Measurements from ENCODE around the gene ACP1. TPM values are rescaled to one million over a fixed set of nuclear protein-coding genes. Genes with fewer than 3 reads are reported as not detected.
A peak's percentile ranks its signal among the peaks of the same experiment; 100 is the strongest.

The ACP1 gene
- total RNA-seq, 1 donor from 2014 or later: 114 TPM

GRCh38 chr2:281381-281780 lies 16.6 kb downstream of the ACP1 start:
- no peak for FAIRE-seq
- H4K20me1 ChIP-seq (ENCODE audit: insufficient read depth, low read length): peaks cover 21% of the 10 kb centered on the region

GRCh38 chr2:282371-283263 lies 17.9 kb downstream of the ACP1 start:
- Mint-ChIP-seq H3K27me3 (ENCODE audit: low read depth, unreplicated experiment) (peaks cover 6% of the 10 kb centered on the region), H3K36me3 (ENCODE audit: low read depth, unreplicated experiment) (peaks cover 12% of the 10 kb centered on the region), H3K4me3 (ENCODE audit: unreplicated experiment) (no peak overlapping the region), H3K9me3 (ENCODE audit: unreplicated experiment) (no peaks in the 10 kb centered on the region), H3K4me1 (ENCODE audit: low read depth, unreplicated experiment) (peaks cover 21% of the 10 kb centered on the region), H3K27ac (ENCODE audit: unreplicated experiment) (peak overlapping the region; percentile 12)
- Histone ChIP-seq H3K4me3 (ENCODE audit: insufficient read depth, low read depth, low read length) (no peak overlapping the region), H3K9me3 (ENCODE audit: insufficient read depth, low read depth, low read length) (no peaks in the 10 kb centered on the region), H3K4me1 (ENCODE audit: insufficient read depth, low read length) (peaks cover 23% of the 10 kb centered on the region), H2AFZ (ENCODE audit: low read depth, low read length) (no peak overlapping the region), H3K27me3 (ENCODE audit: insufficient read depth, low read length) (peaks cover 5% of the 10 kb centered on the region), H3K27ac (ENCODE audit: low read depth, low read length) (no peak overlapping the region), H3K79me2 (ENCODE audit: insufficient read depth, low read length) (peaks cover 3% of the 10 kb centered on the region), H3K36me3 (ENCODE audit: insufficient read depth, low read length) (peaks cover 28% of the 10 kb centered on the region), H3K4me2 (ENCODE audit: low read length) (no peak overlapping the region), H3K9ac (ENCODE audit: low read length) (no peak overlapping the region), H4K20me1 (ENCODE audit: insufficient read depth, low read length) (peaks cover 14% of the 10 kb centered on the region)
- no peak for TF ChIP-seq EZH2 (IDR thresholded peaks at IDR 0.05; ENCODE audit: insufficient read depth, low read length)
- TF ChIP-seq CTCF (IDR thresholded peaks at IDR 0.05; ENCODE audit: insufficient read depth, low read depth, low read length): no peak
- DNase-seq (ENCODE audit: low read depth) (no peak), FAIRE-seq (no peak)

More at GRCh38 chr2:281381-281780, 16.6 kb downstream of the ACP1 start:
- H3K27me3 Mint-ChIP-seq (ENCODE audit: low read depth, unreplicated experiment): no peaks in the 10 kb centered on the region
- Histone ChIP-seq H3K27ac (ENCODE audit: low read depth, low read length) (no peak overlapping the region), H3K79me2 (ENCODE audit: insufficient read depth, low read length) (peaks cover 7% of the 10 kb centered on the region), H3K9ac (ENCODE audit: low read length) (no peak overlapping the region), H3K4me2 (ENCODE audit: low read length) (no peak overlapping the region), H3K4me1 (ENCODE audit: insufficient read depth, low read length) (peaks cover 23% of the 10 kb centered on the region), H3K4me3 (ENCODE audit: insufficient read depth, low read depth, low read length) (no peak overlapping the region), H3K36me3 (ENCODE audit: insufficient read depth, low read length) (peaks cover 36% of the 10 kb centered on the region), H2AFZ (ENCODE audit: low read depth, low read length) (no peak overlapping the region), H3K9me3 (ENCODE audit: insufficient read depth, low read depth, low read length) (no peaks in the 10 kb centered on the region), H3K27me3 (ENCODE audit: insufficient read depth, low read length) (no peaks in the 10 kb centered on the region)
- H3K27ac Mint-ChIP-seq (ENCODE audit: unreplicated experiment): no peak overlapping the region
- peaks cover 21% of the 10 kb centered on the region for H3K4me1 Mint-ChIP-seq (ENCODE audit: low read depth, unreplicated experiment)
- no peak for TF ChIP-seq EZH2 (IDR thresholded peaks at IDR 0.05; ENCODE audit: insufficient read depth, low read length)
- TF ChIP-seq CTCF (IDR thresholded peaks at IDR 0.05; ENCODE audit: insufficient read depth, low read depth, low read length): no peak
- H3K36me3 Mint-ChIP-seq (ENCODE audit: low read depth, unreplicated experiment): peaks cover 16% of the 10 kb centered on the region
- DNase-seq (ENCODE audit: low read depth): no peak
- no peak overlapping the region for H3K4me3 Mint-ChIP-seq (ENCODE audit: unreplicated experiment)
- H3K9me3 Mint-ChIP-seq (ENCODE audit: unreplicated experiment): no peaks in the 10 kb centered on the region
